Hepatocyte (in vitro differentiated cells): ENCODE results near the gene ITGB3. TPM values are rescaled to one million over a fixed set of nuclear protein-coding genes. Genes with fewer than 3 reads are reported as not detected.
A peak's percentile ranks its signal among the peaks of the same experiment; 100 is the strongest.

Experiments used
- DNase-seq: peaks from one replicate; pipeline ENCODE4 v3.0.0-alpha.2; 2016; ENCODE audit warnings: low spot score
- H2AFZ ChIP-seq: fragments of 200-600 bp; sonication (generic); 2 replicates; pipeline ENCODE4 v1.6.0; 2016; ENCODE audit warnings: antibody characterized with exemption, mild to moderate bottlenecking
- H3K27ac ChIP-seq: fragments of 200-600 bp; sonication (generic); 2 replicates; pipeline ENCODE4 v1.5.1; 2016; ENCODE audit warnings: mild to moderate bottlenecking
- H3K27me3 ChIP-seq: fragments of 200-600 bp; sonication (generic); 2 replicates; pipeline ENCODE4 v1.6.1; 2016
- H3K36me3 ChIP-seq: fragments of 200-600 bp; sonication (generic); replicated peaks from 2 replicates; pipeline ENCODE4 v1.5.1; 2016; ENCODE audit warnings: low read depth; ENCODE audit not compliant: insufficient read depth
- H3K4me1 ChIP-seq: fragments of 200-600 bp; sonication (generic); 2 replicates; pipeline ENCODE4 v1.5.1; 2016; ENCODE audit warnings: mild to moderate bottlenecking, moderate library complexity; ENCODE audit not compliant: insufficient read depth
- H3K4me2 ChIP-seq: fragments of 200-600 bp; sonication (generic); 2 replicates; pipeline ENCODE4 v1.6.0; 2016
- H3K4me3 ChIP-seq: fragments of 200-600 bp; sonication (generic); 2 replicates; pipeline ENCODE4 v1.5.1; 2016; ENCODE audit warnings: mild to moderate bottlenecking
- H3K79me2 ChIP-seq: fragments of 200-600 bp; sonication (generic); 2 replicates; pipeline ENCODE4 v1.6.0; 2017; ENCODE audit warnings: mild to moderate bottlenecking
- H3K9me2 ChIP-seq: fragments of 200-600 bp; sonication (generic); replicated peaks from 2 replicates; pipeline ENCODE4 v1.6.0; 2017; ENCODE audit warnings: mild to moderate bottlenecking; ENCODE audit not compliant: insufficient read depth
- H3K9me3 ChIP-seq: fragments of 200-600 bp; sonication (generic); 2 replicates; pipeline ENCODE4 v1.5.1; 2016; ENCODE audit warnings: low read depth, mild to moderate bottlenecking
- H4K20me1 ChIP-seq: fragments of 200-600 bp; sonication (generic); 2 replicates; pipeline ENCODE4 v1.6.0; 2016; ENCODE audit warnings: mild to moderate bottlenecking; ENCODE audit not compliant: insufficient read depth, poor library complexity, severe bottlenecking
- CTCF ChIP-seq: fragments of 200-600 bp; sonication (generic); IDR thresholded peaks from 2 replicates; pipeline ENCODE4 v1.5.1; 2016; ENCODE audit warnings: antibody characterized with exemption, mild to moderate bottlenecking; ENCODE audit not compliant: poor library complexity
- EZH2 ChIP-seq: fragments of 200-600 bp; sonication (generic); IDR thresholded peaks from 2 replicates; pipeline ENCODE4 v1.6.1; 2016; ENCODE audit warnings: antibody characterized with exemption, mild to moderate bottlenecking, borderline replicate concordance
- EZH2phosphoT487 ChIP-seq: fragments of 200-600 bp; sonication (generic); IDR thresholded peaks from one replicate; pipeline ENCODE4 v1.6.1; 2018; ENCODE audit warnings: antibody characterized with exemption, mild to moderate bottlenecking, low read depth, moderate library complexity; ENCODE audit not compliant: unreplicated experiment, severe bottlenecking
- WGBS: methylation state at CpG from one replicate; pipeline ENCODE4 v1.1.6; 2016; ENCODE audit warnings: low lambda C conversion rate; ENCODE audit errors: missing lambda C conversion rate; 5-methylcytosine and 5-hydroxymethylcytosine counted together
- polyA plus RNA-seq: library from polyadenylated mRNA; unstranded; fragments of >200 nt; fragmentation: Nextera tagmentation; extraction: Ambion mirVana; gene quantifications from 2 replicates; pipeline ENCODE4 v1.2.1, GENCODE V29; 2016
- total RNA-seq: library from RNA; depleted of rRNA; stranded (reverse); fragments of >200 nt; gene quantifications from 2 replicates; pipeline ENCODE4 v1.2.3, GENCODE V29; 2014

The ITGB3 gene
- total and polyA plus RNA-seq, 2 experiments from 2014 or later: 0.66 to 1.4 TPM

GRCh38 chr17:47316311-47316710 lies 62.7 kb downstream of the ITGB3 start:
- H3K4me2 ChIP-seq: peak overlapping the region; percentile 7
- no peaks in the 10 kb centered on the region for H3K9me3 ChIP-seq
- no peaks in the 10 kb centered on the region for H3K4me1 ChIP-seq
- H3K4me3 ChIP-seq: no peak overlapping the region
- TF ChIP-seq EZH2: no peak
- TF ChIP-seq CTCF: no peak
- TF ChIP-seq EZH2phosphoT487: no peak
- no peaks in the 10 kb centered on the region for H3K9me2 ChIP-seq
- H3K27me3 ChIP-seq: no peaks in the 10 kb centered on the region
- H3K79me2 ChIP-seq: no peaks in the 10 kb centered on the region
- WGBS: 44% methylated on average over 3 of the region's 3 CpGs
- H2AFZ ChIP-seq: no peak overlapping the region
- peak overlapping the region; percentile 60 for H3K27ac ChIP-seq
- DNase-seq: peak; percentile 58
- no peaks in the 10 kb centered on the region for H4K20me1 ChIP-seq
- no peaks in the 10 kb centered on the region for H3K36me3 ChIP-seq

- Histone ChIP-seq H3K4me2 (no peak overlapping the region), H3K36me3 (no peaks in the 10 kb centered on the region), H3K79me2 (no peaks in the 10 kb centered on the region), H3K9me3 (no peaks in the 10 kb centered on the region), H2AFZ (no peak overlapping the region), H3K4me3 (no peak overlapping the region), H3K4me1 (no peaks in the 10 kb centered on the region), H3K27ac (peak overlapping the region; percentile 27), H3K9me2 (no peaks in the 10 kb centered on the region), H4K20me1 (no peaks in the 10 kb centered on the region), H3K27me3 (no peaks in the 10 kb centered on the region)
- 73% methylated on average over 2 of the region's 2 CpGs for WGBS
- TF ChIP-seq EZH2phosphoT487: no peak
- TF ChIP-seq CTCF: no peak
- no peak for TF ChIP-seq EZH2
- DNase-seq: no peak
Observed at GRCh38 chr17:47317119-47317518, 63.5 kb downstream of the ITGB3 start.

- WGBS: 90% methylated on average over 3 of the region's 3 CpGs
- Histone ChIP-seq H3K4me3 (no peak overlapping the region), H3K27me3 (no peaks in the 10 kb centered on the region), H3K4me2 (no peak overlapping the region), H3K4me1 (peaks cover 3% of the 10 kb centered on the region), H3K9me3 (no peaks in the 10 kb centered on the region), H3K79me2 (no peaks in the 10 kb centered on the region), H4K20me1 (no peaks in the 10 kb centered on the region), H3K9me2 (no peaks in the 10 kb centered on the region), H3K36me3 (no peaks in the 10 kb centered on the region), H3K27ac (no peak overlapping the region), H2AFZ (no peak overlapping the region)
- TF ChIP-seq CTCF (no peak), EZH2 (no peak), EZH2phosphoT487 (no peak)
- DNase-seq: no peak
Observed at GRCh38 chr17:47318197-47318918, 64.7 kb downstream of the ITGB3 start.
